ENCODE results near the gene KCTD15. TPM values are rescaled to one million over a fixed set of nuclear protein-coding genes. Genes with fewer than 3 reads are reported as not detected.

KCTD15 gene
- total and polyA plus RNA-seq, 2 of the 4 experiments (the other 2 are of a cell fraction): 16.3 to 19.6 TPM

GRCh38 chr19:33802801-33803200 is 6.1 kb downstream of the KCTD15 start:
- Histone ChIP-seq H3K56ac (ENCODE audit: extremely low read depth, insufficient read depth, low read length) (no peak overlapping the region), H2BK5ac (ENCODE audit: low read depth, low read length, poor library complexity, severe bottlenecking) (no peak overlapping the region), H4K8ac (ENCODE audit: low read depth in 2 of 2, low read length in 2 of 2) (no peak overlapping the region), H2AFZ (replicated peaks; ENCODE audit: low read length, poor library complexity) (no peak overlapping the region), H3K9me3 (ENCODE audit: control insufficient read depth, insufficient read depth, low read length) (no peaks in the 10 kb centered on the region), H4K91ac (ENCODE audit: insufficient read depth, low read depth, low read length) (no peak overlapping the region), H2BK20ac (ENCODE audit: low read depth, low read length) (no peak overlapping the region), H2AK9ac (replicated peaks; ENCODE audit: low read depth, low read length, poor library complexity) (no peak overlapping the region), H3K18ac (ENCODE audit: low read depth, low read length) (no peak overlapping the region), H2BK15ac (ENCODE audit: low read depth, low read length) (no peak overlapping the region), H3K27ac (ENCODE audit: insufficient read depth, low read length) (no peak overlapping the region), H3K36me3 (ENCODE audit: control insufficient read depth, insufficient read depth, low read length) (peaks cover 49% of the 10 kb centered on the region), H4K20me1 (ENCODE audit: insufficient read depth, low read length) (peaks cover 11% of the 10 kb centered on the region; the same call in 1 of the 2 replicates), H3K4me1 (ENCODE audit: control insufficient read depth, insufficient read depth, low read length) (no peaks in the 10 kb centered on the region; the same call in 1 of the 2 replicates), H3K79me1 (ENCODE audit: low read depth in 1 of 2, low read length in 2 of 2) (peaks cover 0 to 5% of the 10 kb centered on the region in 2 experiments; a peak in 1 of 4 replicates), H4K5ac (ENCODE audit: low read depth, low read length) (no peak overlapping the region), H3K14ac (replicated peaks; ENCODE audit: low read depth, low read length) (no peak overlapping the region), H3K9ac (ENCODE audit: low read depth, low read length) (no peak overlapping the region), H3K4ac (ENCODE audit: low read depth, low read length) (no peak overlapping the region), H3K27me3 (ENCODE audit: control insufficient read depth, insufficient read depth, low read length) (no peaks in the 10 kb centered on the region), H3K4me2 (ENCODE audit: low read depth, low read length) (no peak overlapping the region), H2BK120ac (ENCODE audit: low read depth, low read length) (no peak overlapping the region), H3K9me1 (ENCODE audit: insufficient read depth, low read length) (no peaks in the 10 kb centered on the region; the same call in 1 of the 2 replicates), H3K4me3 (ENCODE audit: insufficient read depth, low read depth, low read length) (no peak overlapping the region), H2AK5ac (ENCODE audit: low read depth, low read length) (no peak overlapping the region), H3K23ac (ENCODE audit: low read depth, low read length) (no peak overlapping the region)
- CTCF ChIA-PET: no interaction called here
- in situ Hi-C loops (cut with MboI; ENCODE audit: low sequenced_read_pairs) (no loop called here), dilution Hi-C loops (cut with HindIII; ENCODE audit: low sequenced_read_pairs, unreplicated experiment) (no loop called here), intact Hi-C loops (cut with micrococcal nuclease) (no loop called here)
- DNase-seq: no peak
- no peak for TF ChIP-seq NFE2L2 (IDR thresholded peaks at IDR 0.05; ENCODE audit: low read depth, low read length)
- no peak for TF ChIP-seq SMC3 (IDR thresholded peaks at IDR 0.05; ENCODE audit: low read depth, low read length)
- no peak for TF ChIP-seq MAFK (IDR thresholded peaks at IDR 0.05; ENCODE audit: low read depth, low read length)
- TF ChIP-seq RFX5 (IDR thresholded peaks at IDR 0.05; ENCODE audit: low read depth, low read length): no peak
- TF ChIP-seq POLR2A (IDR thresholded peaks at IDR 0.05; ENCODE audit: low read depth, low read length): no peak
- TF ChIP-seq RAD21 (IDR thresholded peaks at IDR 0.05; ENCODE audit: low read length): no peak
- TF ChIP-seq CTCF (conservative IDR thresholded peaks at IDR 0.05; ENCODE audit: low read depth, low read length): no peak
- no peak for TF ChIP-seq BHLHE40 (IDR thresholded peaks at IDR 0.05; ENCODE audit: low read depth, low read length)
- TF ChIP-seq, protein P1, sequence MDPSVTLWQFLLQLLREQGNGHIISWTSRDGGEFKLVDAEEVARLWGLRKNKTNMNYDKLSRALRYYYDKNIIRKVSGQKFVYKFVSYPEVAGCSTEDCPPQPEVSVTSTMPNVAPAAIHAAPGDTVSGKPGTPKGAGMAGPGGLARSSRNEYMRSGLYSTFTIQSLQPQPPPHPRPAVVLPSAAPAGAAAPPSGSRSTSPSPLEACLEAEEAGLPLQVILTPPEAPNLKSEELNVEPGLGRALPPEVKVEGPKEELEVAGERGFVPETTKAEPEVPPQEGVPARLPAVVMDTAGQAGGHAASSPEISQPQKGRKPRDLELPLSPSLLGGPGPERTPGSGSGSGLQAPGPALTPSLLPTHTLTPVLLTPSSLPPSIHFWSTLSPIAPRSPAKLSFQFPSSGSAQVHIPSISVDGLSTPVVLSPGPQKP (IDR thresholded peaks at IDR 0.05; ENCODE audit: borderline replicate concordance, low read depth, low read length): no peak
- no peak for TF ChIP-seq USF2 (IDR thresholded peaks at IDR 0.05; ENCODE audit: low read depth, low read length)
- no peak for TF ChIP-seq MAZ (IDR thresholded peaks at IDR 0.05; ENCODE audit: borderline replicate concordance, low read depth, low read length)
- no peak for TF ChIP-seq CEBPB (IDR thresholded peaks at IDR 0.05; ENCODE audit: low read depth, low read length)
- TF ChIP-seq FOS (IDR thresholded peaks at IDR 0.05; ENCODE audit: low read depth, low read length): no peak
- no peak for ATAC-seq (ENCODE audit: low read depth)
- BruUV-seq (replicated peaks): no TSS peak
- POLR2A ChIA-PET (ENCODE audit: unreplicated experiment): no interaction called here
- WGBS, 2 experiments (ENCODE audit: extremely low coverage in 2 of 2, insufficient read length in 1 of 2): no CpG with 5 or more reads among the region's 1 CpG

Measured in IMR-90 (cell line).